22Rv1 (cell line): ENCODE measurements around the gene HPCA.

Source experiments
- H3K27ac ChIP-seq: fragments of 450-650 bp; 2 replicates; pipeline ENCODE4 v1.5.1; 2017
- ZFX ChIP-seq: fragments of 450-650 bp; IDR thresholded peaks from 2 replicates; pipeline ENCODE4 v1.6.1; 2017; ENCODE audit warnings: antibody characterized with exemption, borderline replicate concordance
- TF ChIP-seq, protein P1 (sequence below): fragments of 450-650 bp; IDR thresholded peaks from 2 replicates; pipeline ENCODE4 v1.5.1; 2017; ENCODE audit warnings: mild to moderate bottlenecking

The HPCA gene

DNA sequence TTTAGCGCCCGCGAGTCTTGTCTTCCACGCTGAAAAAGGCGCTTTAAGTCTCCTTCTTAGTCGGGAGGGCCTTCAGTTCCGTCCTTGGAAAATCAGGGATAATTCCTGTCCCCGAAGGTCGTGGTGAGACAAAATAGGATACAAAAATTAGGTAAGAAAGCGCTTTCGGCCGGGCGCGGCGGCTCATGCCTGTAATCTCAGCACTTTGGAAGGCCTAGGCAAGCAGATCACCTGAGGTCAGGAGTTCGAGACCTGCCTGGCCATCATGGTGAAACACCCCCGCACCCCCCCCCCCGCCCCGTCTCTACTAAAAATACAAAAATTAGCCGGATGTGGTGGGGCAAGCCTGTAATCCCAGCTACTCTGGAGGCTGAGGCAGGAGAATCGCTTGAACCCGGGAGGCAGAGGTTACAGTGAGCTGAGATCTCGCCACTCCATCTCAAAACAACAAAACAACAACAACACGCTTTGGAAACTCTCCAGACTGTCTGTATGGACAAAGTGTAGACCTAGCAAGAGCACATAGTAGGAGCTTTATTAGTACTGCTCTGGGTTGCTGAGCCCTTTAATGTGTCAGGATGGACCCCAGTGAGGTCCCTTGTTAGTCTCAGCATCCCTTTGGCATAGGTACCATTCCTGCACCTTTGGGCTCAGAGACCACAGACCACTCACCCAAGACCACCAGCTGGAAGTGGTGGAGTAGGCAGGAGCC lies 15.7 kb downstream of the HPCA start:
- TF ChIP-seq, protein P1, sequence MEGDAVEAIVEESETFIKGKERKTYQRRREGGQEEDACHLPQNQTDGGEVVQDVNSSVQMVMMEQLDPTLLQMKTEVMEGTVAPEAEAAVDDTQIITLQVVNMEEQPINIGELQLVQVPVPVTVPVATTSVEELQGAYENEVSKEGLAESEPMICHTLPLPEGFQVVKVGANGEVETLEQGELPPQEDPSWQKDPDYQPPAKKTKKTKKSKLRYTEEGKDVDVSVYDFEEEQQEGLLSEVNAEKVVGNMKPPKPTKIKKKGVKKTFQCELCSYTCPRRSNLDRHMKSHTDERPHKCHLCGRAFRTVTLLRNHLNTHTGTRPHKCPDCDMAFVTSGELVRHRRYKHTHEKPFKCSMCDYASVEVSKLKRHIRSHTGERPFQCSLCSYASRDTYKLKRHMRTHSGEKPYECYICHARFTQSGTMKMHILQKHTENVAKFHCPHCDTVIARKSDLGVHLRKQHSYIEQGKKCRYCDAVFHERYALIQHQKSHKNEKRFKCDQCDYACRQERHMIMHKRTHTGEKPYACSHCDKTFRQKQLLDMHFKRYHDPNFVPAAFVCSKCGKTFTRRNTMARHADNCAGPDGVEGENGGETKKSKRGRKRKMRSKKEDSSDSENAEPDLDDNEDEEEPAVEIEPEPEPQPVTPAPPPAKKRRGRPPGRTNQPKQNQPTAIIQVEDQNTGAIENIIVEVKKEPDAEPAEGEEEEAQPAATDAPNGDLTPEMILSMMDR: no peak
- no peak for TF ChIP-seq ZFX
- peak overlapping the region; percentile 89 for H3K27ac ChIP-seq

DNA sequence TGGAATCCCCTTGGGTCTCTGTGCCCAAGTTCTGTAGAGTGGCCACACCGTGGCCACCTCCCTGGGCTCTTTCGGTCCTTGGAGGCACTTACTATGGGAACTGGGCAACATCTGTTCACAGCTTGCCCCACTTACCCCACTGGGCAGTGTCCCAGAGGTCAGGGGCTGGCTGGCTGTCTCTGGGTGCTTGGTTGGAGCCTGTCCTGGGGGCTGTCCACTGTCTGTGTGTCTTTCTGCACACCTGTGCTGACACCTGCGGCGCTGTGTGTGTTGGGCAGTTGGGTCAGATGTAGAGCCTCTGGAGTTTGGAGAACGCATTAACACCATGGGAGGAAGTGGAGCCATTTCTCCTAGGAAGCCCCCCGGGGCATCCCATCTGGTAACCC lies 16.2 kb downstream of the HPCA start:
- peak overlapping the region; percentile 89 for H3K27ac ChIP-seq

DNA sequence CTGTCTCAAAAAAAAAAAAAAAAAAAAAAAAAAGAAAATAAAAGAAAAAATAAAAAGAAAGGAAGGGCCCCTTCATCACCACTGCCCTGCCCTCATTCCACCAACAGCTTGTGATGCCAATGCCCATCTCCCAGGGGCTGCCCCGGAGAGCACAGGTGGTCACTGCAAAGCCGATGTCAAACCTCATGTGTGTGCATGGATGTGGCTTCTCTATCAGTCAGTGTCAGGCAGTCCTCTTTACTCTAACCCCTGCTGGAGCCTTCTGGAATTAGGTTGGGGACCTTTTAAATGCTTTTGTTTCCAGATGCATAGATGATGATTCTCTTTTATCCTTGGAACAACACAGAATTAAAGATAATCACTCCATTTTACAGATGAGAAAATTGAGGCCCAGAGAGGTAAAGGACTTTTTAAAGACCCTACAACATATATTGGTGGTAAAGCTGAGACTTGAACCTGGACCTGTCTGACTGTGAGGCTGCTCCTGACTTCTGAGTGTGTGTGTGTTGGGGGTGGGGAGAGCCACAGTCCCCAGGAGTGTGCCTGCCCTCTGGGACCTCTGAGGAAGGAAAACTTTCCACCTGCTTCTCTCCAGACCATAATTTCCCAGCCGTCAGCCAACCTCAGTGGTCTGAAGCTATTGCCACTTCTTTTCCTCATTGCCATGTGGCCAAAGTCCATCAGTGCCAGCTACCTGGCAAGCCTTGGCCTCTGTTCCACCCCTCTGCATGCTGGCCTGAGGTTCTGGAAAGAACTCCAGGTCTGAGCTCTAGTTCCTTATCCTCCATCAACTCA lies 17.9 kb downstream of the HPCA start:
- H3K27ac ChIP-seq: peak overlapping the region; percentile 89
- TF ChIP-seq ZFX: no peak
- TF ChIP-seq, protein P1: peak; percentile 16; the same call in 1 of the 2 replicates

More for the DNA sequence above, 16.2 kb downstream of the HPCA start:
- no peak for TF ChIP-seq ZFX
- TF ChIP-seq, protein P1: no peak

- peak overlapping the region; percentile 89 for H3K27ac ChIP-seq
- TF ChIP-seq, protein P1: no peak
- TF ChIP-seq ZFX: no peak
Observed at GRCh38 chr1:32904797-32905196, 18.5 kb downstream of the HPCA start.

GRCh38 chr1:32905588-32905987 lies 19.3 kb downstream of the HPCA start:
- H3K27ac ChIP-seq: peak overlapping the region; percentile 89

DNA sequence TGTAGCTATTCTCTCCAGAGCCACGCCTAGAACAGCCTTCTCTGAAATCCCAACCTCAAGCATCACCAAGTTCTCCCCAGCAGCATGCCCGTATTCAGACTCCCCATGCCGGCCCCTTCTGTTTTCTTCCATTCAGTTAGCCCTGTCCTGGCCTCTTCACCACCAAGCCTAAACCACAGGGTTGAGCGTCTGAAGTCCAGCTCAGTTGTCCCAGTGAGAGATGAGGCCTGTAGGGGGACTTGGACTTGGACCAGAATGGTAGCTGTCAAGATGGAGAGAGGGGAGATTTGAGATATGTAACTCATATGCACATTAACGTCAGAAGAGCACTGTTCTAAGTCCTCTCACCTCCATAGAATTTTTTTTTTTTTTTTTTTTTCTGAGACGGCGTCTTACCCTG lies 20.4 kb downstream of the HPCA start:
- H3K27ac ChIP-seq: peak overlapping the region; percentile 89
- TF ChIP-seq, protein P1: no peak
- no peak for TF ChIP-seq ZFX

DNA sequence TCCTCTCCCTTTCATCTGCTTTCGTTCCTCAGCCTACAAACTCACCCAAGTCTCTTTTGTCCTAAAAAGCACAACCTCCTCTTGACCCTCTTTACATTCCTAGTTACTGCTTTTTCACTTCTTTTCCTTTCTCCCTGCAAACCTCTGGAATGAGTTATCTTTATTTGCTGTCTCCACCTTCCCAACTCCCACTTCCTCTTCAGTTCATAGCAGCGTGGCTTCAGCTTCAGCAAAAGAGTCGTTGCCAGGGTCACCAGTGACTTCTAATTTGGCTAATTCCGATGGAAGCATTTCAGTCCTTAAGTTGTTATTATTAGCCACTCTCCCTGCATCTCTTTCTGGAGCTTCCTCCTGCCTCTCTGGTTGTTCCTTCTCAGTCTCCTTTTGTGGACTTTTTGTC lies 21.1 kb downstream of the HPCA start:
- peak overlapping the region; percentile 89 for H3K27ac ChIP-seq
- TF ChIP-seq ZFX: no peak
- TF ChIP-seq, protein P1: no peak
